Measurements from ENCODE around the gene GLIS2. TPM values are rescaled to one million over a fixed set of nuclear protein-coding genes. Genes with fewer than 3 reads are reported as not detected.

Gene GLIS2
- total RNA-seq, 1 experiment from 2014 or later: 44.2 TPM

- TF ChIP-seq CTCF (conservative IDR thresholded peaks at IDR 0.05): no peak
- TF ChIP-seq EZH2 (IDR thresholded peaks at IDR 0.05; ENCODE audit: low read depth): no peak
- Histone ChIP-seq H3K27ac (no peak overlapping the region), H3K79me2 (ENCODE audit: low read depth) (peaks cover 16% of the 10 kb centered on the region), H2AFZ (no peak overlapping the region), H3F3A (ENCODE audit: insufficient read depth, low read depth) (peaks cover 44% of the 10 kb centered on the region), H3K9me3 (ENCODE audit: insufficient read depth, low read depth) (no peaks in the 10 kb centered on the region), H3K4me2 (peak overlapping the region; percentile 97), H3K27me3 (ENCODE audit: insufficient read depth, low read depth) (no peaks in the 10 kb centered on the region), H3K4me1 (replicated peaks; ENCODE audit: insufficient read depth) (peaks cover 88% of the 10 kb centered on the region), H4K20me1 (ENCODE audit: insufficient read depth) (peaks cover 13% of the 10 kb centered on the region; the same call in 1 of the 2 replicates), H3K4me3 (no peak overlapping the region; the same call in 1 of the 2 replicates), H3K36me3 (ENCODE audit: low read depth) (no peaks in the 10 kb centered on the region), H3K9me2 (ENCODE audit: insufficient read depth) (no peaks in the 10 kb centered on the region)
- no TSS peak for BruUV-seq (replicated peaks)
- no peak for DNase-seq
- ChIA-PET CTCF (no interaction called here), POLR2A (ENCODE audit: unreplicated experiment) (interaction anchor here (0.6 kb wide), 1 partner anchor 72 kb away, joined by 4 read pairs; no protein-coding TSS in a partner anchor)
- intact Hi-C loops (cut with micrococcal nuclease; ENCODE audit: unreplicated experiment): no loop called here
These were observed 54.9 kb downstream of the GLIS2 start for GRCh38 chr16:4370570-4371356.

GRCh38 chr16:4371357-4372000 is 55.6 kb downstream of the GLIS2 start, which contains the start of gene VASN:
VASN (plus strand) TSS chr16:4371848; CDS start chr16:4380878, 9,030 bp downstream.
- Histone ChIP-seq H3K27me3 (ENCODE audit: insufficient read depth, low read depth) (no peaks in the 10 kb centered on the region), H3K9me3 (ENCODE audit: insufficient read depth, low read depth) (no peaks in the 10 kb centered on the region), H4K20me1 (ENCODE audit: insufficient read depth) (peaks cover 19% of the 10 kb centered on the region; the same call in 1 of the 2 replicates), H2AFZ (no peak within 1 kb of the TSS), H3K4me3 (peak within 1 kb of the TSS; percentile 61), H3K9me2 (ENCODE audit: insufficient read depth) (no peaks in the 10 kb centered on the region), H3K27ac (no peak within 1 kb of the TSS), H3K4me1 (replicated peaks; ENCODE audit: insufficient read depth) (peaks cover 93% of the 10 kb centered on the region), H3F3A (ENCODE audit: insufficient read depth, low read depth) (peaks cover 50% of the 10 kb centered on the region), H3K79me2 (ENCODE audit: low read depth) (peaks cover 21% of the 10 kb centered on the region), H3K36me3 (ENCODE audit: low read depth) (no peaks in the 10 kb centered on the region), H3K4me2 (peak within 1 kb of the TSS; percentile 97)
- POLR2A ChIA-PET (ENCODE audit: unreplicated experiment): no interaction called here
- BruUV-seq (replicated peaks): no TSS peak
- intact Hi-C loops (cut with micrococcal nuclease; ENCODE audit: unreplicated experiment): no loop called here
- peak; percentile 59 to 87 for DNase-seq
- TF ChIP-seq EZH2 (IDR thresholded peaks at IDR 0.05; ENCODE audit: low read depth): no peak
- no peak for TF ChIP-seq CTCF (conservative IDR thresholded peaks at IDR 0.05)
- CTCF ChIA-PET: no interaction called here

DNA sequence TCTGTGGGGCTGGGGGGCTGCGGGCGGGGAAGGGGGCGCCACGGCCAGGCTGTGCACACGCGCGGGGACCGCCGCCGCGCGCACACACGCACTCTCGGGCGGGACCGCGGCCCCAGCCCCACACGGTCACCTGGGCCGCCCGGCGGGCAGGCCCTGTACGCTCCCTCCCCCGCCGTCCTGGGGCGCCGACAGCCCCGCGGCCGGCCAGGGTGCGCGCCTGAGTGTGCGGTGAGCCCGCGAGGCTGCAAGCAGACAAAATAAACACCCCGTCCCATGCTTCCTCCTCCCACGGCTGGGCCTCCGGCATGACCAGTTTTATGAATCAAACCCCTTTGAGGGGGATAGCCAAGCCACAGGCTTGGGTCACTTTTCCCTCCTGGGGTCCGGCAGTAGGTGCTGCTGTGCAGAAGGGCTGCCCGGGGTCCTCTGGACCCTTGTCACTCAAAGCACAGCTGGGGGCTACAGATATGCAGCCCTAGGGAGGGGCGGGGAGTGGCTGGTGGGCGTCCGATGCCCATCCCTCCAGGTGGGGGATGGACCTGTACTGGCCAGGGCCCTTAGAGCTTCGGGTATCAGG is 56.2 kb downstream of the GLIS2 start:
- peak overlapping the region; percentile 61 for H3K4me3 ChIP-seq
- peaks cover 50% of the 10 kb centered on the region for H3F3A ChIP-seq (ENCODE audit: insufficient read depth, low read depth)
- DNase-seq: no peak
- H4K20me1 ChIP-seq (ENCODE audit: insufficient read depth): peaks cover 21% of the 10 kb centered on the region; the same call in 1 of the 2 replicates
- H3K4me1 ChIP-seq (replicated peaks; ENCODE audit: insufficient read depth): peaks cover 91% of the 10 kb centered on the region
- no peaks in the 10 kb centered on the region for H3K9me3 ChIP-seq (ENCODE audit: insufficient read depth, low read depth)
- H3K9me2 ChIP-seq (ENCODE audit: insufficient read depth): no peaks in the 10 kb centered on the region
- peak overlapping the region; percentile 97 for H3K4me2 ChIP-seq
- CTCF ChIA-PET: no interaction called here
- TF ChIP-seq EZH2 (IDR thresholded peaks at IDR 0.05; ENCODE audit: low read depth): no peak
- TF ChIP-seq CTCF (conservative IDR thresholded peaks at IDR 0.05): no peak
- no peak overlapping the region for H3K27ac ChIP-seq
- peaks cover 21% of the 10 kb centered on the region for H3K79me2 ChIP-seq (ENCODE audit: low read depth)
- no peaks in the 10 kb centered on the region for H3K27me3 ChIP-seq (ENCODE audit: insufficient read depth, low read depth)
- BruUV-seq (replicated peaks): TSS peak; percentile 55
- intact Hi-C loops (cut with micrococcal nuclease; ENCODE audit: unreplicated experiment): no loop called here
- H3K36me3 ChIP-seq (ENCODE audit: low read depth): no peaks in the 10 kb centered on the region
- POLR2A ChIA-PET (ENCODE audit: unreplicated experiment): interaction anchor here (0.6 kb wide), 1 partner anchor 123 kb away, joined by 4 read pairs; no protein-coding TSS in a partner anchor
- H2AFZ ChIP-seq: no peak overlapping the region

Measured in PC-9 (cell line).